NB4 (cell line): ENCODE measurements around the gene PAM.

Experiments used
- DNase-seq: peaks from one replicate; pipeline ENCODE4 v3.0.0; 2010; ENCODE audit warnings: low read depth
- H3K4me3 ChIP-seq: one replicate; pipeline ENCODE4 v1.5.1; 2011; ENCODE audit warnings: mild to moderate bottlenecking, low read depth, low read length, moderate library complexity
- CTCF ChIP-seq: IDR thresholded peaks from one replicate; pipeline ENCODE4 v1.5.1; 2012; ENCODE audit warnings: low read depth, low read length
- MAX ChIP-seq: IDR thresholded peaks from 2 replicates; pipeline ENCODE4 v1.6.1; 2011; ENCODE audit warnings: low read depth, low read length
- MYC ChIP-seq: IDR thresholded peaks from 2 replicates; pipeline ENCODE4 v1.6.1; 2011; ENCODE audit warnings: low read depth, low read length
- POLR2A ChIP-seq: IDR thresholded peaks from 2 replicates; pipeline ENCODE4 v1.6.1; 2011; ENCODE audit warnings: mild to moderate bottlenecking; ENCODE audit not compliant: insufficient read length; ENCODE audit errors: extremely low read depth

The PAM gene

GRCh38 chr5:102754767-102755431, at the start of gene PAM:
Gene PAM (plus strand): TSS chr5:102755305. CDS start chr5:102866196, 110,891 bp downstream.
- DNase-seq, result peak; percentile 77
- TF ChIP-seq MYC (peak; percentile 81), CTCF (no peak), POLR2A (peak; percentile 53), MAX (peak; percentile 73)
- H3K4me3 ChIP-seq, result peak within 1 kb of the TSS; percentile 67

- no peak overlapping the region for H3K4me3 ChIP-seq
- TF ChIP-seq CTCF (no peak), MAX (no peak), POLR2A (no peak), MYC (no peak)
- DNase-seq, result no peak
Measured at GRCh38 chr5:102711525-102712385, 43.4 kb upstream of the PAM start.

- TF ChIP-seq MAX (no peak), MYC (no peak), POLR2A (no peak)
- DNase-seq, result no peak
- H3K4me3 ChIP-seq, result no peak overlapping the region
Measured at GRCh38 chr5:102713278-102713677, 41.8 kb upstream of the PAM start.

GRCh38 chr5:102713682-102714231, 41.3 kb upstream of the PAM start:
- no peak for TF ChIP-seq MAX
- no peak for TF ChIP-seq MYC
- TF ChIP-seq CTCF, result no peak
- TF ChIP-seq POLR2A, result no peak
- DNase-seq, result no peak

GRCh38 chr5:102715082-102715807, 39.9 kb upstream of the PAM start:
- no peak overlapping the region for H3K4me3 ChIP-seq
- TF ChIP-seq MYC (no peak), POLR2A (no peak), MAX (no peak)
- DNase-seq, result no peak

More at GRCh38 chr5:102713682-102714231, 41.3 kb upstream of the PAM start:
- no peak overlapping the region for H3K4me3 ChIP-seq

GRCh38 chr5:102716017-102716416, 39.1 kb upstream of the PAM start:
- H3K4me3 ChIP-seq, result no peak overlapping the region
- DNase-seq, result no peak
- TF ChIP-seq POLR2A, result no peak
- TF ChIP-seq MYC, result no peak
- TF ChIP-seq MAX, result no peak
- TF ChIP-seq CTCF, result no peak
